Measurements from ENCODE around the gene BAZ2B. TPM values are rescaled to one million over a fixed set of nuclear protein-coding genes. Genes with fewer than 3 reads are reported as not detected.

The BAZ2B gene
- total and polyA plus RNA-seq, 2 experiments from 2014 or later = 51.7 to 62.9 TPM

DNA sequence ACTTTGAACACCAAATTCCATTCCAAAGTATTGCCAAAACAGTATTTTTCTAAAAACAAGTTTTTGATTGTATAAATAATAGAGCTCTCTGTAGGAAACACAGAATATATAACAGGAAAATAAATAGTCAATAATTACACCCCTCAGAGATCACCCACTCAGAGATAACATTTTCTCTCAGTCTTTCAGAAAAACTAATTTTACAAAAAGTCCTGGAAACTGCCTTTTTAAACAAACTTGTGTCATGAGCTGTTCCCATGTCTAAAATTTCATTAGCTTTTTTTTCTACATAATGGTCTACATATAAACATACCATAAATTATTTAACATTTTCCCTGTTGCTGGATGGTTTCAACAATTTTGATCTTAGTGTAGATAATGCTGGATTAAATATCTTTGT lies 328.6 kb downstream of the BAZ2B start:
- Mint-ChIP-seq H3K9me3 (no peaks in the 10 kb centered on the region), H3K36me3 (ENCODE audit: low read depth) (no peaks in the 10 kb centered on the region), H3K27me3 (ENCODE audit: insufficient read depth, low read depth, poor library complexity) (peaks cover 13% of the 10 kb centered on the region), H3K4me1 (peaks cover 14% of the 10 kb centered on the region; the same call in 2 of the 3 replicates), H3K27ac (peak overlapping the region; percentile 62), H3K4me3 (peak overlapping the region; percentile 86)
- Histone ChIP-seq H2AFZ (peak overlapping the region; percentile 6; the same call in 1 of the 2 replicates), H3K4me2 (peak overlapping the region; percentile 78), H3K27ac (ENCODE audit: low read depth) (peak overlapping the region; percentile 93), H3K36me3 (ENCODE audit: insufficient read depth) (no peaks in the 10 kb centered on the region), H3K27me3 (ENCODE audit: insufficient read depth) (no peaks in the 10 kb centered on the region), H3F3A (replicated peaks; ENCODE audit: low read depth) (0 out of 2 replicates have a peak, but pooled peaks cover 4% of the 10 kb centered on the region), H3K79me2 (replicated peaks; ENCODE audit: insufficient read depth) (peaks cover 11% of the 10 kb centered on the region), H3K4me1 (ENCODE audit: insufficient read depth) (no peaks in the 10 kb centered on the region; the same call in 1 of the 2 replicates), H4K20me1 (replicated peaks; ENCODE audit: insufficient read depth) (no peaks in the 10 kb centered on the region), H3K9me2 (ENCODE audit: insufficient read depth) (no peaks in the 10 kb centered on the region), H3K4me3 (peak overlapping the region; percentile 91)
- DNase-seq (ENCODE audit: low spot score) = no peak
- no peak for TF ChIP-seq POLR2AphosphoS5 (IDR thresholded peaks at IDR 0.05; ENCODE audit: low read depth)
- TF ChIP-seq JUNB (IDR thresholded peaks at IDR 0.05; ENCODE audit: unreplicated experiment) = no peak
- TF ChIP-seq CREB1 (CRISPR knock-in tag; IDR thresholded peaks at IDR 0.05; ENCODE audit: low read depth) = no peak
- TF ChIP-seq, protein P1, sequence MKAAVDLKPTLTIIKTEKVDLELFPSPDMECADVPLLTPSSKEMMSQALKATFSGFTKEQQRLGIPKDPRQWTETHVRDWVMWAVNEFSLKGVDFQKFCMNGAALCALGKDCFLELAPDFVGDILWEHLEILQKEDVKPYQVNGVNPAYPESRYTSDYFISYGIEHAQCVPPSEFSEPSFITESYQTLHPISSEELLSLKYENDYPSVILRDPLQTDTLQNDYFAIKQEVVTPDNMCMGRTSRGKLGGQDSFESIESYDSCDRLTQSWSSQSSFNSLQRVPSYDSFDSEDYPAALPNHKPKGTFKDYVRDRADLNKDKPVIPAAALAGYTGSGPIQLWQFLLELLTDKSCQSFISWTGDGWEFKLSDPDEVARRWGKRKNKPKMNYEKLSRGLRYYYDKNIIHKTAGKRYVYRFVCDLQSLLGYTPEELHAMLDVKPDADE (IDR thresholded peaks at IDR 0.05) = no peak
- no peak for TF ChIP-seq STAT1 (IDR thresholded peaks at IDR 0.05; ENCODE audit: unreplicated experiment)
- TF ChIP-seq, protein P2, sequence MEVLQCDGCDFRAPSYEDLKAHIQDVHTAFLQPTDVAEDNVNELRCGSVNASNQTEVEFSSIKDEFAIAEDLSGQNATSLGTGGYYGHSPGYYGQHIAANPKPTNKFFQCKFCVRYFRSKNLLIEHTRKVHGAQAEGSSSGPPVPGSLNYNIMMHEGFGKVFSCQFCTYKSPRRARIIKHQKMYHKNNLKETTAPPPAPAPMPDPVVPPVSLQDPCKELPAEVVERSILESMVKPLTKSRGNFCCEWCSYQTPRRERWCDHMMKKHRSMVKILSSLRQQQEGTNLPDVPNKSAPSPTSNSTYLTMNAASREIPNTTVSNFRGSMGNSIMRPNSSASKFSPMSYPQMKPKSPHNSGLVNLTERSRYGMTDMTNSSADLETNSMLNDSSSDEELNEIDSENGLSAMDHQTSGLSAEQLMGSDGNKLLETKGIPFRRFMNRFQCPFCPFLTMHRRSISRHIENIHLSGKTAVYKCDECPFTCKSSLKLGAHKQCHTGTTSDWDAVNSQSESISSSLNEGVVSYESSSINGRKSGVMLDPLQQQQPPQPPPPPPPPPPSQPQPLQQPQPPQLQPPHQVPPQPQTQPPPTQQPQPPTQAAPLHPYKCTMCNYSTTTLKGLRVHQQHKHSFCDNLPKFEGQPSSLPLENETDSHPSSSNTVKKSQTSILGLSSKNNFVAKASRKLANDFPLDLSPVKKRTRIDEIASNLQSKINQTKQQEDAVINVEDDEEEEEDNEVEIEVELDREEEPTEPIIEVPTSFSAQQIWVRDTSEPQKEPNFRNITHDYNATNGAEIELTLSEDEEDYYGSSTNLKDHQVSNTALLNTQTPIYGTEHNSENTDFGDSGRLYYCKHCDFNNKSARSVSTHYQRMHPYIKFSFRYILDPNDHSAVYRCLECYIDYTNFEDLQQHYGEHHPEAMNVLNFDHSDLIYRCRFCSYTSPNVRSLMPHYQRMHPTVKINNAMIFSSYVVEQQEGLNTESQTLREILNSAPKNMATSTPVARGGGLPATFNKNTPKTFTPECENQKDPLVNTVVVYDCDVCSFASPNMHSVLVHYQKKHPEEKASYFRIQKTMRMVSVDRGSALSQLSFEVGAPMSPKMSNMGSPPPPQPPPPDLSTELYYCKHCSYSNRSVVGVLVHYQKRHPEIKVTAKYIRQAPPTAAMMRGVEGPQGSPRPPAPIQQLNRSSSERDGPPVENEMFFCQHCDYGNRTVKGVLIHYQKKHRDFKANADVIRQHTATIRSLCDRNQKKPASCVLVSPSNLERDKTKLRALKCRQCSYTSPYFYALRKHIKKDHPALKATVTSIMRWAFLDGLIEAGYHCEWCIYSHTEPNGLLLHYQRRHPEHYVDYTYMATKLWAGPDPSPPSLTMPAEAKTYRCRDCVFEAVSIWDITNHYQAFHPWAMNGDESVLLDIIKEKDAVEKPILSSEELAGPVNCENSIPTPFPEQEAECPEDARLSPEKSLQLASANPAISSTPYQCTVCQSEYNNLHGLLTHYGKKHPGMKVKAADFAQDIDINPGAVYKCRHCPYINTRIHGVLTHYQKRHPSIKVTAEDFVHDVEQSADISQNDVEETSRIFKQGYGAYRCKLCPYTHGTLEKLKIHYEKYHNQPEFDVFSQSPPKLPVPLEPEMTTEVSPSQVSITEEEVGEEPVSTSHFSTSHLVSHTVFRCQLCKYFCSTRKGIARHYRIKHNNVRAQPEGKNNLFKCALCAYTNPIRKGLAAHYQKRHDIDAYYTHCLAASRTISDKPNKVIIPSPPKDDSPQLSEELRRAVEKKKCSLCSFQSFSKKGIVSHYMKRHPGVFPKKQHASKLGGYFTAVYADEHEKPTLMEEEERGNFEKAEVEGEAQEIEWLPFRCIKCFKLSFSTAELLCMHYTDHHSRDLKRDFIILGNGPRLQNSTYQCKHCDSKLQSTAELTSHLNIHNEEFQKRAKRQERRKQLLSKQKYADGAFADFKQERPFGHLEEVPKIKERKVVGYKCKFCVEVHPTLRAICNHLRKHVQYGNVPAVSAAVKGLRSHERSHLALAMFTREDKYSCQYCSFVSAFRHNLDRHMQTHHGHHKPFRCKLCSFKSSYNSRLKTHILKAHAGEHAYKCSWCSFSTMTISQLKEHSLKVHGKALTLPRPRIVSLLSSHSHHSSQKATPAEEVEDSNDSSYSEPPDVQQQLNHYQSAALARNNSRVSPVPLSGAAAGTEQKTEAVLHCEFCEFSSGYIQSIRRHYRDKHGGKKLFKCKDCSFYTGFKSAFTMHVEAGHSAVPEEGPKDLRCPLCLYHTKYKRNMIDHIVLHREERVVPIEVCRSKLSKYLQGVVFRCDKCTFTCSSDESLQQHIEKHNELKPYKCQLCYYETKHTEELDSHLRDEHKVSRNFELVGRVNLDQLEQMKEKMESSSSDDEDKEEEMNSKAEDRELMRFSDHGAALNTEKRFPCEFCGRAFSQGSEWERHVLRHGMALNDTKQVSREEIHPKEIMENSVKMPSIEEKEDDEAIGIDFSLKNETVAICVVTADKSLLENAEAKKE (CRISPR knock-in tag; IDR thresholded peaks at IDR 0.05) = no peak
- no peak for TF ChIP-seq ZNF331 (CRISPR knock-in tag; IDR thresholded peaks at IDR 0.05; ENCODE audit: low read depth)
- TF ChIP-seq, protein P3, sequence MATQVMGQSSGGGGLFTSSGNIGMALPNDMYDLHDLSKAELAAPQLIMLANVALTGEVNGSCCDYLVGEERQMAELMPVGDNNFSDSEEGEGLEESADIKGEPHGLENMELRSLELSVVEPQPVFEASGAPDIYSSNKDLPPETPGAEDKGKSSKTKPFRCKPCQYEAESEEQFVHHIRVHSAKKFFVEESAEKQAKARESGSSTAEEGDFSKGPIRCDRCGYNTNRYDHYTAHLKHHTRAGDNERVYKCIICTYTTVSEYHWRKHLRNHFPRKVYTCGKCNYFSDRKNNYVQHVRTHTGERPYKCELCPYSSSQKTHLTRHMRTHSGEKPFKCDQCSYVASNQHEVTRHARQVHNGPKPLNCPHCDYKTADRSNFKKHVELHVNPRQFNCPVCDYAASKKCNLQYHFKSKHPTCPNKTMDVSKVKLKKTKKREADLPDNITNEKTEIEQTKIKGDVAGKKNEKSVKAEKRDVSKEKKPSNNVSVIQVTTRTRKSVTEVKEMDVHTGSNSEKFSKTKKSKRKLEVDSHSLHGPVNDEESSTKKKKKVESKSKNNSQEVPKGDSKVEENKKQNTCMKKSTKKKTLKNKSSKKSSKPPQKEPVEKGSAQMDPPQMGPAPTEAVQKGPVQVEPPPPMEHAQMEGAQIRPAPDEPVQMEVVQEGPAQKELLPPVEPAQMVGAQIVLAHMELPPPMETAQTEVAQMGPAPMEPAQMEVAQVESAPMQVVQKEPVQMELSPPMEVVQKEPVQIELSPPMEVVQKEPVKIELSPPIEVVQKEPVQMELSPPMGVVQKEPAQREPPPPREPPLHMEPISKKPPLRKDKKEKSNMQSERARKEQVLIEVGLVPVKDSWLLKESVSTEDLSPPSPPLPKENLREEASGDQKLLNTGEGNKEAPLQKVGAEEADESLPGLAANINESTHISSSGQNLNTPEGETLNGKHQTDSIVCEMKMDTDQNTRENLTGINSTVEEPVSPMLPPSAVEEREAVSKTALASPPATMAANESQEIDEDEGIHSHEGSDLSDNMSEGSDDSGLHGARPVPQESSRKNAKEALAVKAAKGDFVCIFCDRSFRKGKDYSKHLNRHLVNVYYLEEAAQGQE (IDR thresholded peaks at IDR 0.05; ENCODE audit: unreplicated experiment) = no peak
- TF ChIP-seq, protein P4, sequence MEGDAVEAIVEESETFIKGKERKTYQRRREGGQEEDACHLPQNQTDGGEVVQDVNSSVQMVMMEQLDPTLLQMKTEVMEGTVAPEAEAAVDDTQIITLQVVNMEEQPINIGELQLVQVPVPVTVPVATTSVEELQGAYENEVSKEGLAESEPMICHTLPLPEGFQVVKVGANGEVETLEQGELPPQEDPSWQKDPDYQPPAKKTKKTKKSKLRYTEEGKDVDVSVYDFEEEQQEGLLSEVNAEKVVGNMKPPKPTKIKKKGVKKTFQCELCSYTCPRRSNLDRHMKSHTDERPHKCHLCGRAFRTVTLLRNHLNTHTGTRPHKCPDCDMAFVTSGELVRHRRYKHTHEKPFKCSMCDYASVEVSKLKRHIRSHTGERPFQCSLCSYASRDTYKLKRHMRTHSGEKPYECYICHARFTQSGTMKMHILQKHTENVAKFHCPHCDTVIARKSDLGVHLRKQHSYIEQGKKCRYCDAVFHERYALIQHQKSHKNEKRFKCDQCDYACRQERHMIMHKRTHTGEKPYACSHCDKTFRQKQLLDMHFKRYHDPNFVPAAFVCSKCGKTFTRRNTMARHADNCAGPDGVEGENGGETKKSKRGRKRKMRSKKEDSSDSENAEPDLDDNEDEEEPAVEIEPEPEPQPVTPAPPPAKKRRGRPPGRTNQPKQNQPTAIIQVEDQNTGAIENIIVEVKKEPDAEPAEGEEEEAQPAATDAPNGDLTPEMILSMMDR (conservative IDR thresholded peaks at IDR 0.05; ENCODE audit: low read depth in 2 of 2) = no peak
- TF ChIP-seq ZNF114 (CRISPR knock-in tag; IDR thresholded peaks at IDR 0.05) = no peak
- TF ChIP-seq EZH2phosphoT487 (IDR thresholded peaks at IDR 0.05; ENCODE audit: unreplicated experiment) = no peak
- TF ChIP-seq EZH2 (IDR thresholded peaks at IDR 0.05; ENCODE audit: low read depth, unreplicated experiment) = no peak
- no peak for TF ChIP-seq NANOG (IDR thresholded peaks at IDR 0.05; ENCODE audit: borderline replicate concordance)
- no peak for ATAC-seq

All from GM23338 (cell line).